NCI-H69 (cell line): ENCODE measurements around the gene MYO1A.
"Not testable (repeated sequence)": the region's sequence is repeated elsewhere in the genome, so short reads cannot be mapped to it uniquely, and the experiment has no call there.

ENCODE experiments used
- DNase-seq: peaks from one replicate; lab custom pipeline; 2025; lab: John Stamatoyannopoulos, UW

Gene MYO1A

DNA sequence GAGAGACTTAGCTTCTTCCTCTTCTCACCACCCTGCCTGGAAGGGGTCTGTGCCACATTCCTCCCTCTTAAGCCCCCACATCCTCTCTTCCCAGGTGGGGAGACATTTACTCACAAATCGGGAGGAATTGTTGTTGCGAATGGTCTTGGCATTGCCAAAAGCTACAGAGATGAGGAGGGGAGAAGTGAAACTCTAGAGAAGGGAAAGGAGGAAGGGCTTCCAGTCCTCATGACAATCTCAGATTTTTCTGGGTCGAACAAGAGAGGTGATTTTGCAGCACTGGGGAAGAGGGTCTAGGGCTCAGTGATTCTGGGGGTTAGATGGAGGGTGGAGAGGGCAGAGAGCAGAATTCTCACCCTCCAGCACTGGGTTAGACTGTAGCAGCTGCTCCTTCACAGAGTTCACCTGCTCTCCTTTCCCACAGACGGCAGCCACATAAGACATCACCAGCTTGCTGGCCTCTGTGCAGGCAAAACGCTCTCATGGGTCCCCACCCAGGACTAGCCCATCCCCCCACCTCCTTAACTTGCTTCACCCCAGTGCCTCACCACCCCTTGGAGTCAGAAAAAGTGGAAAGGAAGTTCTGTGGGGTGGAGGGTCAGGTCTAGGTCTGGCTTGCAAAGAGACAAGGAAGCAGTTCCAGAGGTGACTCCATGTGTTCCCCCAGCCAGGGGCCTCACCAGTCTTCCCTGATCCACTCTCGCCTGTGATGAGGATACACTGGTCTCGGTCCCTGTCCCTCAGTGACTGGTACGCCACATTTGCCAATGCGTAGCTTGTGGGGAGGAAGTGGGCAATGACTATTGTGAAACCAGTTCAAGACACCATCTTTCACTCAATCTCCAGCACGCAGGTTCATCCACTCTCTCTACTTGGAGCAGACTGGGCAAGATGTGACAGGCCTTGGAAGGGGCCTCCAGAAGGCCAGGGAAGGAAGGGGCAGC lies 2.7 kb downstream of the MYO1A start:
- no peak for DNase-seq

DNA sequence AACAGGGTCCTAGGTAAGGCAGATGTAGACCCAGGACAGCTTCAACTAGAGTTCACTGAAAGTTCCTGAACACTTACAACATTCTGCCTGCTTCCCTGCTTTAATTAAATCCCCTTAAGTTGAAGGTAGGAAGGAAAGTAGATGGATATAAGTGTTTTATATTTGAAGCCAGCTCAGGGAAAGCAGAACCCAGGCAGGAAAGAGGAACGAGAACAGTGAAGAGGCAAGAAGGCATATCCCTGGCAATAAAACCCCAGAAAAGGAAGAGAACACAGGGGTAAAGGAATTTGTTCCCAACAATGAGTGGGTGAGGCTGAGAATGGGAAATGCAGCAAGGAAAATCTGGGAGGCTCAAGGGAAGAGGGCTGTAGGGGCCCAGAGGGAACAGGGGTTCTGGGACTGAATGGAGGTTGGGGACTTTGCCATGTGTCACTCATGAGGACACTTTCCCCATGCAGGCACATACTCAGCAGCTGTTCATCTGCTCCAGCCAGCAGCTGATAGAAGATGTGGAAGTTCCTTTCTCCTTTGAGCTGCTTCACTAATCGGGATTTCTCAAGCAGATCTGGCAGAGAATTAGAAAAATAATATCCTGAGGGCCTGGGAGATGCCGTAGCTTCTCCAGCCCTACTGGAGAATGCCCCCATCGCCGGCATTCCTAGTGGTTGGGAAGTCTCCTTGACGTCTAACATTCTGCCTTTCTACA lies 3.7 kb downstream of the MYO1A start:
- DNase-seq, result no peak

DNA sequence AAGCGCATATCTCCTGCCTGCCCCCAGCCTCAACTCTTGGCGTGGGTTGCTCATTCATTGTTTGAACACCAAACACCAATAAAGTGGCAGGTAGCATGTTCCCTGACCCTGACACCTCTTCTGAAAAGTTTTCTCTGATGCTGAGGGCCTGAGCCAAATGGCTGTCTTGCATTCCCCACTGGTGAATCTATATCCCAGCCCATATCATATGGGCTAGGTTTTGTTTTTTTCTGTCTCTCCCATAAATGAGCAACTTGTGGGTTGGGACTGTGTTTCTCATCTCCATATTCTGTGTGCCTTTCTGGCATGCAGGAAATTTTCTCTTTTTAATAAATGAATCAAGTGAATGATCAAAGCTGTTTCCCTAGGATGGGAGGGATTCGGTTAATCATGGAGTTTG lies 5.0 kb downstream of the MYO1A start:
- no peak for DNase-seq

DNA sequence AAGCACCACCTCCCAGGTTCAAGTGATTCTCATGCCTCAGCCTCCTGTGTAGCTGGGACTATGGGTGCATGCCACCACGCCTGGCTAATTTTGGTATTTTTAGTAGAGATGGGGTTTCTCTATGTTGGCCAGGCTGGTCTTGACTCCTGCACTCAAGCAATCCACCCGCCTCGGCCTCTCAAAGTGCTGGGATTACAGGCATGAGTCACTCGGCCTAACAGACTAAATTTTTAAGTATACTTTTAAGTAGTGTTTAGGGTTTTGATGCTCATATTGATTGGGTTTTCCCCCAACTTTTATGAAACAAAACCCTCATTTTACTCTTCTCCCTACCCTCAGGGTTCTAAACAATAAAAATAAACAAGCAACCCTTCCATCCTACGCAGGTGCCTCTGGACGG lies 5.5 kb downstream of the MYO1A start:
- DNase-seq, result no peak

DNA sequence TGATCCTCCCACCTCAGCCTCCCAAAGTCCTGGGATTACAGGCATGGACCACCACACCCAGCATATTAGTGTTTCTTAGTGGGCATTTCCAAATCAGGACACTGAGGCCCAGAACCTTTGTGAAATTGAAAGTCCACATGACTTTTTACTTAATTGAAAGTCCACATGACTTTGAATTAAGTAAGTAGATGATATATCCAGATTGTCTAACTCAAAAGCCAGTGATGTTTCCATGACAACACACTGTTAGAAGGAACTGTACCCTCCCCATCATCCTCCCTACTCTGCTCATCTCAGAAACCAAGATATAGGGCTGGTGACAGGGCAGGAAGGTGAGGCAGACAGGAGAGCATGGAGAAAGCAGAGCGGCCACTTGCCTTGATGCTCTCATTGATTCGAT lies 7.2 kb downstream of the MYO1A start:
- DNase-seq, result no peak

DNA sequence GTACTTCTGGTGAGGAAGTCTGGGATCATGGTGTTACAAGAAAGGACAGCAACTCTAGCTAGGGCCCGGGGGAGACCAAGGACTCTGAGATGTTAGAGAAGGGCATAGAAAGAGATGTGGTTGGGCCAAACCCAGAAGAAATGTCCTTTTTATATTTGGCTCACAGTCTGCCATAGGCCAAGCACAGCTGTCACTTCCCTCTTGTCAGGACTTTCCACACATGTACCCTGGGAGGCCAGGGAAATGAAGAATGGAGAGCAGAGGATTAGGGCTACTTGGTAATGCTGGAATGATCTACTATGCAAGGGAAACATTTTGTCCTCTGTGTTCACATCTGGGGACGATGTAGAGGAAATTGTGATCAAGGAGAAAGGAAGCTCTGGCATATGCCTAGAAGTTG lies 9.2 kb downstream of the MYO1A start:
- no peak for DNase-seq

DNA sequence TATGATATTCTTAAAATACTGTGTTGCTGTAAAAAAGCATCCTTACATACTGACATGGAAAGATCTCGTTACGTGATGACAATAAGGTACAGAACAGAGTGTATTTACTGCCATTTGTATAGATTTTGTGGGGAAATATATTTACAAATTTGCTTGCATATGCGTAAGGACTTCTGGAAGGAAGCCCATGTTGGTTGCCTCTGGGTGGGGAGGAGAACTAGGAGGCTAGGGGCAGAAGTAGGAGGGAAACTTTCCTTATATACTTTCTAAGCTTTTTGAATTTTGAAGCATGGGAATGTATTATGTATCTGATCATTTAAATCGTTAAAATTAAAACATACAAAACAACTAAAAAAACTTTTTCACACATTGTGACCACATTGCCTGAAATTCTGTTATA lies 9.7 kb downstream of the MYO1A start:
- DNase-seq, result no peak

DNA sequence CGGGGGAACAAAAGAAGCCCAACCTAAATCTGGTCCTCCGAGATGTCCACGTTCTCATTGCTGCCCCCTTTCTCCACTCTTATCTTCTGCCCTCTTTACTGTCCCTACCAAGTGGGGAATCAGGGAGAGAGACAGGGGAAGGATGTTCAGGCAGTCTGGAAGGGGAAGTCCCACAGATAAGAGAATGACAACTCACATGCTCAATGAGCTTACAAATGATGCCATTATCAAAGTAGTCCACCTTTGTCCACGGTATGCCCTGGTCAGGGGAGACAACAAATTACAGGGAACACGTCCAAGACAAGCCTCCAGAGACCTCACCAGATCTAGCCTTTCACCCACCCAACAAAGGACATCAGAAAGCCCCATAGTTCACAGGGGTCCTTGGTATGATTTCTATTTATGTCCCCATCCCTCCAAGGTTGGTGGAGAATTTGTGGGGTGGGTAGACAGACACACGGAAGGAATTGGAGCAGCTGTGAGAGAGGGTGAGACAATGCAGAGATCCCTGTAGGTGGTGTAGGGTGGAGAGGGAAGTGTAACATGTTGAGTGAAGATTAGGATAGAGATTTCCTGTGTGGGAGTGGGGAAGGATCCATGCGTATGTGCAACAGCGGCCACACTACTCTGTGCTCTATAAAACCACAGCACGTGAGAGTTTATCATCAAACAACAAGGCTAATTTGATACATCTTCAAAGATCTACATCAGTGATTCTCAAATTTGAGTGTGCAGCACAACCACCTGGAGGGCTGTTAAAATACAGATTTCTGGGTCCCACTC lies 10.7 kb downstream of the MYO1A start:
- DNase-seq, result no peak

DNA sequence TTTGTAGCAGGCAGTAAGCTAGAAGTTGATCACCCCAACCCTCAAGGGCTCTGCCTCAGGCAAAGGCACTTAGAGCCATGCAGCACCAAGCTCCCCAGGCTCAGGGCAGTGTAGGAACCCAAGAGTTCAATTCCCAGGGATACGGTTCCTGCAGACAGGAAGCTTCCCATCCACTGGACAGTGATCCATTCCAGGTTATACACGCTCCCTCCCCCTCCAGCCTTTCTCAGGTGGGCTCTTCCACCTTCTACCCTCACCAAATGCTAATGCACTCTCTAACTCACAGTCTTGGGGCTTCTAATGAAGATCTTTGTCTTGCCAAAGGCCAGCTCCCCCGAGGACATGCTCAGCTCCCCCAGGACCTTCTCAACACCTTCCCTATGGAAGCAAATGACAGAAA lies 12.7 kb downstream of the MYO1A start:
- peak; percentile 33 for DNase-seq

DNA sequence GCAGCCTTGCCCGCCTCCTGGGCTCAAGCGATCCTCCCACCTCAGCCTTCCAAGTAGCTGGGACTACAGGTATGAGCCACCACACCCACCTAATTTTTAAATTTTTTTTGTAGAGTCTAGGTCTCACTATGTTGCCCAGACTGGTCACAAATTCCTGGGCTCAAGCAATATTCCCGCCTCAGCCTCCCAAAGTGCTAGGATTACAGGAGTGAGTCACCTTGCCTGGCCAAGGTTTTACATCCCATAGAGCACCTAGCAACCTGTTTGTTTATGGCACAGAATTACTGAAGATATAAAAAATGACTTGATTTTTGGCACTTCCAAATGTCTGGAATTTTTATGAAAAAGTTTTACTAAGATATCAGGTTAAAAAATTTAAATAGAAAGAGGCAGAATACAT lies 16.5 kb downstream of the MYO1A start:
- DNase-seq, result no peak

DNA sequence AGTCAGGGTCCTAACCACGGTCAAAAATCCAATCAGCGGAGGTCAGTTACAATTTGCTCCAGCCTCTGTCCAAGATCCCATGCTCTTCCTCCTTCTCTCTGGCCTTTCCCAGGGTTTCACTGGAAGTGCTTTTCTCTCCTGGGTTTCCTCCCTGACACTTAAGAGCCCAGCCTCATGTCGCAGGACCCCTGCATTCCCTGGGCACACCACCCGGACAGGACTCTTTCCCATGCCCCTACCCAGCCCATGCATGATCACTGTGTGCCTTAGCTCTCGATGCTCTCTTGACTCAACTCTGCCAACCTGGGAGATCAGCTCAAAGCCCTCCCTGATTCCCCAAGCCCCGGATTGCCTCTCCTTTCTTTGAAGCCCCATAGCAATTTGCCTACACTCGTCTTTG lies 18.1 kb downstream of the MYO1A start:
- DNase-seq, result peak; percentile 49

DNA sequence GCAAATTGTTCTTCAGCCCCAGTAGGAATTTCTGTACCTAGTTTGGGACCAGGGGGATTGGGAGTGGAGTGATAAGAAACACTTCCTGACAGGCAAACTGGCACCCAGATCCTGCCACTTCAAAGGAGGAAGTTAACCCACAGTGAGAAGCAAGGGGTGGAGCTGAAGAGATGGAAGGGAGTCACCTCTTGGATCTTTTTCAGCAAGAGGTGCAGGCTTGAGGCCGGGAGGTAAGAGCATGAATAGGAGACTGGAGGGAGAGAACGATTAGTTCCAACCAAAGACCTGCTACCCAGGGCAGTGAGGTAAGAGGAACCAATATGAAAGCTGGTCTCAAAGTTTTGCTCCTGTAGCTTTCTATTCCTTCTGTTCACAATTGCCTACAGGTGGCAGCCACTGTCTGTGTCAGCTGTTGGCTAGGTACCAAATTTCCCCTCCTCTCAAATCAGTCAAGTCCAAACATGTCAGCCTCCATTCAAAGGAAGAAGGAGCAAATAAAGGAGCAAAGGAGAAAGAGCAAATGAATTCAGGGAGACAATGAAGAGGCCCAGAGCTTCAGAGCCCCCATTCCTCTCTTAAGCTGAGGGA lies 18.7 kb downstream of the MYO1A start:
- DNase-seq, result peak; percentile 96

DNA sequence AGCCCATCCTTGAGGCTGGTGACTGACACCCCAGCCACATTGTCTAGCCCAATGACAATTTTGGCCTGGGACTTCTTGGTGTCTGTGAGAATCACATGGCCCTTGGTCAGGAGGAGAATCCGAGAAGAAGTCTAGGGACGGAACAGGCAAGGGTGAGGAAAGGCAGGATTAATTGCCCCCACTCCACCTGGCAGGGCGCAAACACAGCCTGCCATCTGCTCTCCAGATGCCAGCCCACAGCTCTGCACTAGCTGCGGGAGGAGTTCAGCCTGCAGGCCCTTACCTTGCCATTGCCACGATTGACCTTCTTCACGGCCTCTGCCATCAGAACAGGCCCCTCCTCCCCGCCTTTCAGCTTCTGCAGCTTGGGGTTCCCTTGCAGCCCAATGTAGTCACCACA lies 20.5 kb downstream of the MYO1A start:
- peak; percentile 85 for DNase-seq

DNA sequence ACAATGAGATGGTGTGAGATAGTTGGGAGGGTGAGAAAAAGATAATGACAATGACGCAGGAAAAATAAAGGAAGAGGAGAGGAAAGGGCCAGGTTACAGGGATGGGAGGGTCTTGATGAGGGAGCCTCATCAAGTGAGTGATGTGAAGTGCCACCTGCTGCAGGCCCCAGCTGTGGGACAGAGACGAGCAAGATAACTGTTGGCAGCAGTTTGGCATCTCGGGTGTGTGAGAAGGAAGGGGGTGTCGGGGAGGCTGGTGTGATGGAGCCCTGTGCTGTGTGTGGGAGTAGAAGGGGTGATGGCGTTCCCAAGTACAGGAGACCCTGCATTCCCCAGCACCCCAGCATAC lies 22.1 kb downstream of the MYO1A start:
- peak; percentile 42 for DNase-seq

DNA sequence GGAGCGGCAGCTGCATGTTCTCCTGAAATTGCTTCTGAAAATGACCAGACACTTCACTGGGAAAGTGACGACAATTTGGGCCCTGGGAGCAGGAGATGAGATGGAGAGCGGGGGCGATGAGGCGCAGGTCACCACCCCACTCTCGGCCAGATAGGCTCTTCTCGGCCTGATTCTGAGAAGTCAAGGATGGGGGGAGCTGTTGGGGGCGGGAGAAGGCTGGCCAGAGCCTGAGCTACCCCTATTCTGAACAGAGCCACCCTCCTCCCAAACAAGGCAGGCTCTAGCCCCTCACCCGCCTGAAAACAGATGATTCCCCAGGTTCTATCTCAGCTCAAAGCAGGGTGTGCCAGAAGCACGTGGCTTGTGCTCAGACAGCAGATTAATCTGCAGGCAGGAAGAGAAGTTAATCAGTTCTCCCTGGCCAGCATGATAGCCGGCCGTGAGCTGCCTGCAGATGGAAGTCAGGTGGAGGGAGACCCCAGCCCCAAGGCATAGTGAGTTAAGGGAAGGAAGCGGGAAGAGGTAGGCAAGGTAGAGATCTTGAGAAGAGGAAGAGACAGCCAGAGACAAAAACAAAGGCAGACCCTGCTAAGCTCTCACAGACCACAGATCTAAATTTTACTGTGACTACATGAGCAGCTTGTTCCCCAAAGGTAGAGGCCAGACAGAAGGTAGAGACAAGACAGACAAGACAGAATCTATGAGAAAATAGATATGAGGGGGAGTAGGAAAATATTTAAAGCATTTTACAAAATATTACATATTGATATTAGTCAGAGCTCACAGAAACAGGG lies 22.7 kb downstream of the MYO1A start:
- peak; percentile 50 for DNase-seq

DNA sequence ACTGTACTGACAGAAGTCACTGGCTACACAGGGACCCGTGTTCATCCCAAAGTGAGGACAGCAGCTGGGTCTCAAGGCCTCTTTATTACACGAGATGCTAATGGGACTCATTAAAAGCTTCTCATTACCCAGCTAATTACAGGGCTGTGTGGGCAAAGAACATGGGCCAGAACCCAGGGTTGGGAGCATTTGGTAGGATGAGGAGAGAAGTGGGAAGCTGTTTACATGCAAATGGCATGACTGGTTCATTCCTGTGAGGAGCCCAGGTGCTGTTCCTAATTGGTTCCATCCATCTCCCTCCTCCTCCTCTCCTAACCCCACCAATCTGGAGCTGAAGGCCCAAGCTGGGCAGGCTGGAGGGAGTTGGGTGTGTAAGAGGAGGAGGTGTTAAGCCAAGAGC lies 24.7 kb downstream of the MYO1A start:
- DNase-seq, result peak; percentile 96

DNA sequence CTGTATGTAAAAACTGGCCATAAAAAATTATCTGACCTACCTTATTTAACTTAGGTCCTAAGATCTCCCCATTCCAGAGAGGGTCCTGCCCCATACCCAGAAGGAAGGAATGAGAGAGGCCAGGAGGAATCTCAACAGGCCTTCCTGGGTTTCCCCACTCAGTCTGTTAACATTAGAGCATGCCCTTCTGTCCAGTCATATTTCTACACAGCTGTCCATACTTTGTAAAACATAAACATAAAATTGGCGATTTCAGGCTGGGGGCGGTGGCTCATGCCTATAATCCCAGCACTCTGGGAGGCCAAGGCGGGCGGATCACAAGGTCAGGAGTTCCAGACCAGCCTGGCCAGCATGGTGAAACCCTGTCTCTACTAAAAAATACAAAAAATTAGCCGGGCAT lies 27.6 kb downstream of the MYO1A start:
- DNase-seq, result not testable (repeated sequence)

DNA sequence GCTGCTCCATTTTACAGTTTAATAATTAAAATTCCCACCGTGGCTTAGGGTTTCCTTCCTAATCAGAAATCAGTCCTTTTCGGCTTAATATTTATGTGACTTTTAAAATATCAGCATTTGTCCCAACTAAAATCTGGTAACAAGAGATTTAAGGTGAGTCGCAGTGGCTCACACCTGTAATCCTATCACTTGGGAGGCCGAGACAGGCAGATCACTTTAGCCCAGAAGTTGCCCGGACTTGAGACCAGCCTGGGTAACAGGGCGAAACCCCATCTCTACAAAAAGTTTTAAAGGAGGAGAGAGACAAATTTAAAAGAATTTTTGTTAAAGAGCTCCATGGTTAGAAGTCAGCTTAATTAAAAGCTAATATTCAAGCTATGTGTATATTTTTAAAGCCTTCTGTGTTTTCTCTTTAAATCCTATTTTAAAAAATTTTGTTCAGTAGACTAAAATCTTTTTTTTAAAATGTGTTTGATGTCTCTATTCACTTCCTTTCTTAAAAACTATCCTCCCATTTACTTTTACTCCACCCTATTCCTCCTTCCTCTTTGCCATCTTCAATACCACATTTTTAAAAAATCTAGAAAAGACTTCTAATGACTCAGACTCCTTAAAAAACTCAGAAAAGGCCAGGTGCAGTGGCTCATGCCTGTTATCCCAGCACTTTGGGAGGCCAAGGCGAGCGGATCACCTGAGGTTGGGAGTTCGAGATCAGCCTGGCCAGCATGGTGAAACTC lies 29.8 kb downstream of the MYO1A start:
- no peak for DNase-seq

DNA sequence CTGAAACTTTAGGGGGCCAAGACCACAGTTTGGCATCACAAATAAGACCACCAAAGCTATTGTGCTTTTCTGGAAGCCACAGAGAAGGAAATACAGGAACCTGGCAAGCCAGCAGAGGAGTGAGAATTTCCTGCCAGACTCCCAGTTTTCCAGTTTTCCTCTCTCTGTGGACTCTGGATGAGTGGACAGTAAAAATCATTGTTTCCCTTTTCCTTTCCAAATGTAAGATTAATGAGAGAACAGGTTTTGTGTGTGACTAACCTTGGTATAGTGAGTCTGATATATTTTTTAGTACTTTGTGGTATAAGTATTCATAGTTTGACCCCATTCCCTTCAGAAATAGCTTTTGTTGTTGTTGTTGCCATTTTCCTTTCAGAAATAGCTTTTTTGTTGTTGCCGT lies 31.0 kb downstream of the MYO1A start:
- DNase-seq, result no peak

DNA sequence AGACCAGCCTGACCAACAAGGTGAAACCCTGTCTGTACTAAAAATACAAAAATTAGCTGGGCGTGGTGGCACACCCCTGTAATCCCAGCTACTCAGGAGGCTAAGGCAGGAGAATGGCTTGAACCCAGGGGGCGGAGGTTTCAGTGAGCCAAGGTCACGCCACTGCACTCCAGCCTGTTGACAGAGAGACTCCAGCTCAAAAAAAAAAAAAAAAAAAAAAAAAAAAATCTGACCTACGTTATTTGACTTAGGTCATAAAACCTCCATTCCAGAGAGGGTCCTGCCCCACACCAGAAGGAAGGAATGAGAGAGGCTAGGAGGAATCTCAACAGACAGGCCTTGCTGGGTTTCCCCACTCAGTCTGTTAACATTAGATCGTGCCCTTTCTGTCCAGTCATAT lies 31.6 kb downstream of the MYO1A start:
- not testable (repeated sequence) for DNase-seq

DNA sequence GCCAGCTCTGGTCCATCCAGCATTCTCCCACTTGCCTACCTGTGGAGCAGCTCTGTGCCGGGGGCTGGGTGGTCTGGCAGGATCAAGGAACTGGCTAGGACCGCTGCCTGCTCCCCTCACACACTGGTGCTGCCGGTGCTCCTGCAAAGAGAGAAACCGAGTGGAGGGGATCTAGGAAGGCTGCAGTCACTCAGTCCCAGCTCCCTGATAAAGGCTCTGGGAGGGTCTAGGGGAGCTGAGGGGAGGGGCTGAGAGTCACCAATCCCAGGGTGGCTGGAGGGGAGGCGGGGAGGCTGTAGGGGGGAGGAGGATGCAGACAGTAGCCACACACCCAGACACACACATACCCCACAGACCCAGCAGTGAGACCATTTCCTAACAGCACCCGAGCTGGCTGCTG lies 33.6 kb downstream of the MYO1A start, which contains the start of gene TAC3:
TSS of gene TAC3 (minus strand) at position 182 of the 400 bp plus-strand sequence. CDS start 732 bp downstream, outside the sequence.
- DNase-seq, result peak; percentile 47
